Thoracic aorta (tissue), 2 donors: ENCODE results near the gene EGFLAM. TPM values are rescaled to one million over a fixed set of nuclear protein-coding genes. Genes with fewer than 3 reads are reported as not detected.
A peak's percentile ranks its signal among the peaks of the same experiment; 100 is the strongest.

ENCODE experiments used
- ATAC-seq: fragments of 150-250 bp; one replicate; pipeline ENCODE4 v1.8.0; 2017; ENCODE audit warnings: low read depth; ENCODE audit not compliant: insufficient number of reproducible peaks, low FRiP score
- DNase-seq: peaks from one replicate; pipeline ENCODE4 v3.0.0-alpha.2; 2020; ENCODE audit warnings: low spot score
- H3K27ac ChIP-seq, 2 donors: fragments of 200-600 bp; sonication (generic); 1 replicate in 1 of 2; 2 replicates in 1 of 2; pipeline ENCODE4 v1.5.1; 2016; ENCODE audit warnings: mild to moderate bottlenecking in 2 of 2, moderate library complexity in 2 of 2
- H3K27me3 ChIP-seq: fragments of 200-600 bp; sonication (generic); replicated peaks from 2 replicates; pipeline ENCODE4 v1.6.0; 2016; ENCODE audit warnings: mild to moderate bottlenecking; ENCODE audit not compliant: insufficient read depth
- H3K36me3 ChIP-seq: fragments of 200-600 bp; sonication (generic); one replicate; pipeline ENCODE4 v1.5.1; 2016
- H3K4me1 ChIP-seq, 2 donors: fragments of 200-600 bp; sonication (generic); 1 replicate in 1 of 2; 2 replicates in 1 of 2; pipeline versions ENCODE4 v1.5.1 to v1.6.0; 2016; ENCODE audit warnings: low read depth in 2 of 2, mild to moderate bottlenecking in 1 of 2; ENCODE audit not compliant: control insufficient read depth in 1 of 2
- H3K4me3 ChIP-seq: fragments of 200-600 bp; sonication (generic); 2 replicates; pipeline ENCODE4 v1.5.1; 2016; ENCODE audit warnings: mild to moderate bottlenecking
- H3K9me3 ChIP-seq: fragments of 200-600 bp; sonication (generic); 2 replicates; pipeline ENCODE4 v1.5.1; 2016
- total RNA-seq, 2 donors: library from RNA; depleted of rRNA; stranded (reverse); fragments of >200 nt; gene quantifications; one replicate each; pipeline versions ENCODE4 v1.1.0 to v1.2.3, GENCODE V29; 2016
- TF ChIP-seq, protein P1 (sequence below): fragments of 200-600 bp; sonication (generic); IDR thresholded peaks from one replicate; pipeline ENCODE4 v1.5.1; 2019; ENCODE audit warnings: antibody characterized with exemption

EGFLAM gene
- total RNA-seq, 2 donors from 2014 or later: 10.7 to 23.4 TPM

DNA sequence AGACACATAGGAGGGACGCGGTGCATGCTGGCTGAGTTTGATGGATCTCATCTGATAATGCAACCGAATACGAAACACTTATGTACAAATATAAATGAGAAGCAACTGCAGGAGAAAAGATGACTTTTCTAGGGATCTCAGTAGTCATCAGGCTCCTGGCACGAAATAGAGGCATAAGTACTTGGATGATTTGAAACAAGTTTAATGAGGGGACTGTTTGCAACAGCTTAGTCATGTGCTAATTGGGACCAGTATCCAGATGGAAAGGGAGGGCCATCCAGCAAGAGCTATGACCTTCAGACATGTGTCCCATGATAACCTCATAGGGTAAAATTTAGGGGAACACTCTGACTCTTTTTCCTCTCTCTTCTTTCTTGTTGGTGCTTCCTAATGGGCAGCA lies 123.0 kb downstream of the EGFLAM start:
- Histone ChIP-seq H3K4me3 (no peak overlapping the region), H3K36me3 (no peaks in the 10 kb centered on the region), H3K4me1 (no peaks in the 10 kb centered on the region), H3K27ac (no peak overlapping the region), H3K27me3 (no peaks in the 10 kb centered on the region), H3K9me3 (no peaks in the 10 kb centered on the region)
- ATAC-seq (no peak), DNase-seq (no peak)
- TF ChIP-seq, protein P1, sequence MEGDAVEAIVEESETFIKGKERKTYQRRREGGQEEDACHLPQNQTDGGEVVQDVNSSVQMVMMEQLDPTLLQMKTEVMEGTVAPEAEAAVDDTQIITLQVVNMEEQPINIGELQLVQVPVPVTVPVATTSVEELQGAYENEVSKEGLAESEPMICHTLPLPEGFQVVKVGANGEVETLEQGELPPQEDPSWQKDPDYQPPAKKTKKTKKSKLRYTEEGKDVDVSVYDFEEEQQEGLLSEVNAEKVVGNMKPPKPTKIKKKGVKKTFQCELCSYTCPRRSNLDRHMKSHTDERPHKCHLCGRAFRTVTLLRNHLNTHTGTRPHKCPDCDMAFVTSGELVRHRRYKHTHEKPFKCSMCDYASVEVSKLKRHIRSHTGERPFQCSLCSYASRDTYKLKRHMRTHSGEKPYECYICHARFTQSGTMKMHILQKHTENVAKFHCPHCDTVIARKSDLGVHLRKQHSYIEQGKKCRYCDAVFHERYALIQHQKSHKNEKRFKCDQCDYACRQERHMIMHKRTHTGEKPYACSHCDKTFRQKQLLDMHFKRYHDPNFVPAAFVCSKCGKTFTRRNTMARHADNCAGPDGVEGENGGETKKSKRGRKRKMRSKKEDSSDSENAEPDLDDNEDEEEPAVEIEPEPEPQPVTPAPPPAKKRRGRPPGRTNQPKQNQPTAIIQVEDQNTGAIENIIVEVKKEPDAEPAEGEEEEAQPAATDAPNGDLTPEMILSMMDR: no peak

DNA sequence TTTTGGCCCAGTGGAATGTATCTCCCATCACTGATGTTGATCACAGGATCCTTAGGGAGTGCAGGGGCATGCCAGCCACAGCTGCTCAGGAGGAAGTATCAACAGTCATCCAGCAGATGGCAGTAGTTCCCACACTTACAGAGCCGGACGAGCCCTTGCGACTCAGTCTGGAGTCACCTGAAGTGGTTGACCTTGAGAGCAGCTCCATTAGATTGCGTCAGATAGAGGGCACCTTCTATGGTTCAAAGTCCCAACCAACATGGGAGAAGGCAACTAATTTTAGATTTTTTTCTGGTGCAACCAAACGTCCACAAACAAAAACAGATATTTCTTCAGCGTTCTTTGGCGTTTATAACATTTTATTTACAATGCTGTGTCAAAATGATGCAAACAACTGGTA lies 124.5 kb downstream of the EGFLAM start:
- Histone ChIP-seq H3K36me3 (no peaks in the 10 kb centered on the region), H3K9me3 (no peaks in the 10 kb centered on the region), H3K27me3 (no peaks in the 10 kb centered on the region), H3K4me3 (no peak overlapping the region), H3K27ac (no peak overlapping the region), H3K4me1 (no peaks in the 10 kb centered on the region)
- no peak for DNase-seq
- peak; percentile 73 for ATAC-seq
- TF ChIP-seq, protein P1: peak; percentile 84

DNA sequence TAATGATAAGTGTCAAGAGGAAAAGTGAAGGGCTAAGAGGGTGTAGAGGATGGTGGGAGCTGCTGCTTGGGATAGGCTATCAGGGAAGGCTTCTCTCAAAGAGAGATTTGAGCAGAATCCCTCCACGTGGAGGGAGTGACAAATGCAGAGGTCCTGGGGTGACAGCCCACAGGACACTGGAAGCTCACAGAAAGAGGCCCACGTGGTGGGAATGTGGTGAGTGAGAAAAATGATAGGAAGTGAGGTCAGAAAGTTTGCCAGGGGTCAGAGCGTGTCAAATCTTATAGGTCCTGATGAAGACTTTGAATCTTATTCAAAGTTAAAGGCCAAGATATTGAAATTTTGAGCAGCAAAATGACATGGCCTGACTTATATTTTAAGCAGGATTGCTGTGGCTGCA lies 125.3 kb downstream of the EGFLAM start:
- Histone ChIP-seq H3K27ac (no peak overlapping the region), H3K36me3 (no peaks in the 10 kb centered on the region), H3K4me3 (no peak overlapping the region), H3K27me3 (no peaks in the 10 kb centered on the region), H3K9me3 (no peaks in the 10 kb centered on the region), H3K4me1 (no peaks in the 10 kb centered on the region)
- TF ChIP-seq, protein P1: no peak
- DNase-seq (no peak), ATAC-seq (no peak)

DNA sequence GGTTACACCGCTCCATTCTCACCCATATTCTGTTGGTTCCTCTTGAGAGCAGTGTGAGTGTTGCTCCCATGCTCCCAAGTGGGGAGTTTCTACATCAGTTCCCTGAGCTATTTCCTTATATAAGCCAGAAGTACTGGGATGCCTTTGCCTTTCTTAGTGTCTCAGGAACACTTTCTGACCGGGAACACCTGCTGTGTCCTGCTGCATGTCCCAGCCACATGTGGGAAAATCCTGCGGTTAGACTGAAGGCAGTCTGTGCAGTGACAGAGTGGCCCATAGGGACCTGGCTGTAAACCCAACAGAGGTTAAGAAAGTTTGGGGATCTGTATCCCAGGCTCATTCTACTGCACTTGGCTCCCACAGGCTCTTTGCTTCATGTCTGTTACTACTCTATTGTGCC lies 126.0 kb downstream of the EGFLAM start:
- H3K27me3 ChIP-seq: no peaks in the 10 kb centered on the region
- TF ChIP-seq, protein P1: no peak
- no peak overlapping the region for H3K4me3 ChIP-seq
- no peak for ATAC-seq
- H3K9me3 ChIP-seq: no peaks in the 10 kb centered on the region
- DNase-seq: no peak
- no peaks in the 10 kb centered on the region for H3K4me1 ChIP-seq
- H3K27ac ChIP-seq: no peak overlapping the region
- H3K36me3 ChIP-seq: no peaks in the 10 kb centered on the region

- no peaks in the 10 kb centered on the region for H3K9me3 ChIP-seq
- TF ChIP-seq, protein P1: no peak
- H3K36me3 ChIP-seq: no peaks in the 10 kb centered on the region
- no peaks in the 10 kb centered on the region for H3K27me3 ChIP-seq
- no peak for ATAC-seq
- no peak overlapping the region for H3K27ac ChIP-seq
- no peak overlapping the region for H3K4me3 ChIP-seq
- no peaks in the 10 kb centered on the region for H3K4me1 ChIP-seq
- DNase-seq: no peak
These were observed 128.8 kb downstream of the EGFLAM start for GRCh38 chr5:38387161-38387560.
